ENCODE results near the gene PURB. TPM values are rescaled to one million over a fixed set of nuclear protein-coding genes. Genes with fewer than 3 reads are reported as not detected.
A peak's percentile ranks its signal among the peaks of the same experiment; 100 is the strongest.
"Not testable (repeated sequence)": the region's sequence is repeated elsewhere in the genome, so short reads cannot be mapped to it uniquely, and the experiment has no call there.

Gene PURB
- polyA plus RNA-seq, 12 donors, result 25.1 to 44.7 (median 36.1) TPM; not detected in 1

DNA sequence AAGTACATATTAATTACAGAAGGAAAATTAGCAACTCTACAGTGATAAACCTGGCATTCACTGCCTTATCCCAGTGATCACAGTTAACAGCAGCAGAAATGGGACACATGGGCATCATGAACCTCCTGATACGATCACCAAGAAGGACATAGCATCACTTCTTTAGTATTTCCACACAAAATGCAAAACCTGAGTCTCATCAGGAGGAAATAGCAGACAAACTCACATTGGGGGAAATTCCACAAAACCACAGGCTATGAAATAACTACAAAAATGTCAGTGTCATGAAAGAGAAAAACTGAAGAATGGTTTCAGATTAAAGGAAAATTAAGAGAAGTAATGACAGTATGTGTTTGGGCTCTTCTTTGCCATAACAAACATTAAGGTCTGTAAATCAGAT is 12.0 kb upstream of the PURB start:
- DNase-seq, result no peak

DNA sequence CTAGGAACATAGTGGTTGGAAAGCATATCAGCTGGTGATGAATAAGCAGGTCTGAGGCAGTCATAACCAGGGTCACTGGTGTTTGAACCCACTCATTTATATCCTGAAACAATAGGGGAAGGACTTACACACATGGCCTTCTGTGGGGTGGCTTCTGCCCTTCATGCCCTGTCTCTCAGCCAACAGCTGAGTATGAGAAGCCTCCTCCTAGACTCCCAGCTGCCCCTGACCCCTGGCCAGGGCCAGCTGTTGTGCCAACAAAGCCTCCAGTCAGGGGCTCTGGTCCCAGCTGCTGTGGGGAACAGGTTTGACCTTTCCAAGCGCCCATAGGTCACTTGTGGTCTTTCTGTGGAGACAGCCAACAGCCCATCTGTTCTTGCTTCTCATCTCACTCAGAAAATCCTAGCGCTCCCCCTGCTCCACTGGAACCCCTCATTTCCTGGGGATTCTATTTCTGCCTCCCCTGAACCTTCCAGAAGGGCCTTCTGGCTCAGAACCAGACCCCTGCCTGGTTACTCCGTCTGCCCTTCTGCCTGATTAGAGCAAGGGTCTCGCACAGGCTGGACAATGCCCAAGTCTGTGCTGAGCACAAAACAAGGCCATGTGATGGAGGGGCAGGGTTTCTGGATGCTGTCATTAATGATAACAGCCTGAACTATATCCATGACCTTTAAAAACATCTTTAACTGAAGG is 9.7 kb upstream of the PURB start:
- DNase-seq, result peak; percentile 52

DNA sequence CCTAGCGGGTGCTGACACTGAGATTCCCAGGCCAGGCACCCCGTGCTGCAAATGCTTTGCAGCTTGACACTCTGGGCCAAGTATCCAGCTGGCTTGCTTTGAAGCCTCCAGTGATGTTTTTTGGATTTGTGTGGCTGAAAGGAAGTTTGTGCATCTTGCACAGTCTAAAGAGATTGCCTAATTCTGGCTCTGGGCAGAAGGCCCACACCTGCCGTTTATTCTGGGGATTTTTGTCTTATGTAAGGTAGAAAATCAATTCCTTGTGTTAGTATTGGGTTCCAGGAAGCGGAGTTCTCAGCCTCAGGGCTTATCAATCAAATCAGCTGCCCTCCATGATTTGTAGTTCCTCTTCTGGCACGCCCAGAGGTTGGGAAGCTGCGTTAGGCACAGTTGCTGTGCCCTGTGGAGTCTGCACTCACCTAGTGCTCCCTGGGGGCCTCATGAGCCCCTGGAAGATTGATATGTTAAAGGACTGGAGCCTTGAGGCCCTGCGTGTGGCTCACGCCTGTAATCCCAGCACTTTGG is 8.4 kb upstream of the PURB start:
- DNase-seq, result no peak

DNA sequence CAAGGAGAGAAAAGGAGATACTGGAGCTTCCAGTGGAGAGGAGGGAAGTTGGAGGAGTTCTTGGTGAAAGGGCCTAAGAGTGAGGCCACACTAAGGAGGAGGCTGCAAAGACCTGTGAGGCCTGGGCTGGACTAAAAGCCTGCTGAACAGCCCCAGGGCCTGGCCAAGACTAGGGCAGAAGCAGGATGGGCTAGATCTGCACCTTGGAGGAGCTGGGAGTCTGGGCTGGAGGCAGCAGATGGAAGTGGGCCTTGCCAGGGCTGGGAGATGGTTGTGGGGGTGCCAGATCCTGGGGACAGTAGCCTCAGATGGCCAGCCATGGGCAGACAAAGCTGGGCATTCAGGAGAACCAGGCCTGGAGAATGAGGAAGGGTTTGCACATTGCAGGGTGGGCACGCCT is 6.5 kb upstream of the PURB start:
- no peak for DNase-seq

DNA sequence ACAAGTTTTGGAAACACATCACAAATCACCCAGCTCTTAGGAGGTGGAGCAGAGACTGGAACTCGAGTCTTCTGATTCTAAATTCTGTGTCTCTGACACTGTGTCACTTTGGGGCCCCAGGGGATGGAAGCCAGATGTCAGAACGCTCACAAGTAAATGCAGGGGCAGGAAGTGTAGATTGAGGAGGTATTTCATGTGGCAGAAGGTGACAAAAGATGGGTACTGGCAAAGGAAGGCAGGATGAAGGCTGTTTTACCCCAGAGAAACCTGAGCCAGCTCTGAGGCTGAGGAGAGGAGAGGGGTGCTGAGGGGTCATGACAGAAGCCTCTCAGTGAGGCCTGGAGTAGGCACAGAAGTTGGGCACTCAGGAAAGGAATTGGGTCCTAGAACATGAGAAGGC is 6.0 kb upstream of the PURB start:
- no peak for DNase-seq

DNA sequence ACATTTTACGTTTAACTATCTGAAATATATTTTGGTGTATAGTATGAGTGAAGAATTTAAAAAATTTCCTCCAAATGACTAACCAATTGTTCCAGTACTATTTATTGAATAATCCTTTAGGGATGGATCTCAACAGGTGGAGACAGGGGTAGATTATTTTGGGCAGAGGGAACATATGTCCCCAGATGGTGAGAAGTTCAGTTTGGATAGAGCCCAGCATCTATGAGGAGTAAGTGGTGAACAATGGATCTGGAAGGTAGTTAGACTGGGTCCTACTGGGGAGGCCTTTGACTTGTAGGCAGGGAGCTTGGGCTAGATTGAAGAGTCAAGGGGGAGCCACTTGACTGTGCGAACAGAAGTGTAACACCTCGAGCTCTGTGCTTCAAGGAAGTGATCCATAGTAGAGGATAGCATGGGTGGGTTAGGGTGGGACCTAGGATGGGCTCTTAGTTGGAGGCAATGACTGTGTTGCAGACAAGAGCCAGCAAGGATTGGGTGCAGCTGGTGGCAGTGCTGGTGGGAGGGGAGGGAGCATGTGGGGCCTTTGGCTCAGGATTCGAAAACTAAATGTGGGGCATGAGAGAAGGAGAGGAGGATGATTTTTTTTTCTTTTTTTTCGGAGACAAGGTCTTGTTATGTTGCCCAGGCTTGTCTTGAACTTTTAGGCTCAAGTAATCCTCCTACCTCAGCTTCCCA is 3.9 kb upstream of the PURB start:
- no peak for DNase-seq

DNA sequence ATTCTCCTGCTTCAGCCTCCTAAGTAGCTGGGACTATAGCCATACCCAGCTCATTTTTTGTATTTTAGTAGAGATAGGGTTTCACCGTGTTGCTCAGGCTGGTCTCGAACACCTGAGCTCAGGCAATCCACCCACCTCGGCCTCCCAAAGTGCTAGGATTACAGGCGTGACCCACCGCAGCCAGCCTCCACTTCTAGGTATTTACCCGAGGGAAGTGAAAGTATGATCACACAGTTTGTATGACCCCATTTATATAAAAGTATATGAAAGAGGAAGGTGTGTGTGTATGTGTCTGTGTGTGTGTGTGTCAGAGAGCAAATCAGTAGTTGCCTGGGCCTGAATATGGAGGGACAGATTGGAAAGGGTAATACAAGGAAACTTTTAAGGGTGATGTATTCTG is 2.0 kb upstream of the PURB start:
- no peak for DNase-seq

DNA sequence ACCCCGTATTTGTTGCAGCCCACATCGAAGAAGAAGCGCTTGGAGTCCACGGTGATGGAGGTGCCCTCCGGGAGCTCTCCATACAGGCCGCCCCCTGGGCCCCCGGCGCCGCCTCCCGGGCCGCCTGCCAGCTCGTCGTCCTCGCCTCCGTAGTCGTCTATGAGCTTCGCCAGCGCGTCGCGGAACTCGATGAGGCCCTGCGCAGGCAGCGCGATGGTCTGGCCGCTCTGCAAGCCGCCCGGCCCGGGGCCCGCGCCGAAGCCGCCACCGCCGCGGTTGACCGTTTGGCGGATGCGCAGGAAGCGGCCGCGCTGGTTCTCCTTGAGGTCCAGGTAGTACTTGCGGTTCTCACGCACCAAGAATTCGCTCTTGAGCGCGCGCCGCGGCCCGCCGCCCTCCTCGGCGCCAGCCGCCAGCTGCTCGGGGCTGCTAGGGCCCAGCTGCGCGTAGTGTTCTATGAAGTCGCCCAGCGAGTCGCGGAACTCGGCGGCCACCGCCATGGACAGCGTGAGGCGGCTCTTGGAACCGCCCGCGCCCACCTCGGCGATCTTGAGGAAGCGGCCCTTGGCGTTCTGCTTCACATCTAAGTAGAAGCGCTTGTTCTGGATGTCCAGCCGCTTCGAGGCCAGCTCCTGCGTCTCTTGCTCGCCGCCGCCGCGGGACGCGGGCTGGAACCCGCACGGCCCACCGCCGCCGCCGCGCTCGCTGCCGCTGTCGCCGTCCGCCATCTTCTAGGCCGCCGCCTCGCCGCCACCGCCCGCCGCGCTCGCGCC is 523 bp downstream of the PURB start:
- peak; percentile 52 for DNase-seq

DNA sequence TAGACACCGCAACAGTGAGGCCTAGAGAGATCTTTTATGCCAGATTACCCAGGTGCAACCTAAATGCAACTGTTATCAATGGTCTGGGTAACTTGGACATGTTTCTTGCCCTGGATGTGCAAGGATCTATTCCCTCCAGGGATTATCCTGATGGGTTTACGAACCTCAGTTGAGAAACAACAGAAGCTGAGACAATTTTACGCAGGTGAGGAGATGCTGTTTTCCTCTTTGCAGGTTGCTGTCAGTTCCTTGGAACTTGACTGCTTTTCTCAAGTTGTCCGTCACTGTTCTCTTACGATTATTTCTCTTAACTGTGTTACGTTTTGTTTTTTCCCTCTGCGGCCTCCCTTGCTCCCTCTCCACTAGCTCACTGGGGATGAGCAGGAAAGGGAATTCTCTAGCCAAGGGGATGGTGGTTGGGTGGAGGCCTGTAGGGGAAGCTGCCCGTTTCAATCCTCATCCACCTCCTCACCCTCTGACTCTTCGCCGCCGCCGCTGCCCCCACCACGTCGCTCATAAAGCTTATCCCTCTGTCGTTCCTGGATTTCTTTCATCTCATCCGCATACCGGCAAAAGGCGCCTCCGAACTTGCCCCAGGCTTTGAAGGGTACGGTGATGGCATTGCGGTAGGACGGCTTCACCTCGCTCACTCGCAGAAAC is 1.2 kb downstream of the PURB start:
- no peak for DNase-seq

DNA sequence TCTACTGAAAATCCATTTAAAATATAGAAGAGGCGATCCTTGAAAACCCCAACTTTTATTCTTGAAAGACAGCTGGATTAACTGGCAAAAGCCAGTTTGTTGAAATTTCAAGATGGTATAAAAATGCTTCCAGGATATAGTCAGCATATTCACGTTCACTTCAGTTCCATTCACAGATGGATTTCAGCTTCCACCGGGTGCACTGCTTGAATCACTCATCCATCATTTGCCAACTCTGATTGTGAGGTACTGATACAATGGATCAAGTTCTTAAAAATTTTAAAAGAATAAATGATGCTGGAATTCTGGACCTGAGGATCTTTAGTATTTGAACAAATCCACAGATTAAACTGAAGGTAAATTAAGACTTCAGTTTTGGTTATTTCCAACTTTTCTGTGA is 2.4 kb downstream of the PURB start:
- DNase-seq, result no peak

DNA sequence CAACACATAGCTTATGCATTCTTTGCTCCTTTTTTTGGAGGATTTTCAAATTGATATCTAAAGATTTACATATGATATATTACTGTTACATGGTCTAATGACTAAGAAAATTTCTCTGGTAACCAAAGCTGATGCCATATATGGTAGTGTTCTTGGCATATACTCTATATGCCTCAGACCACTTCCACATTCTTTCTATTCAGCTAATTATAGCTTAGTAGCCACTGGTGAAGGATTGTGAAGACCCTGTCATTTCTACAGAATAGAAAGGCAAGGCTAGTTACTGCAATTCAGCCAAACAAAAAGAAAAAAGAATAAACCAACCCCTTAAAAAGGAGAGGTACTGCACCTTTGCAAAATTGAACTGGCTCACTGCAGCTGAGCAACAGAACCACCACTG is 3.7 kb downstream of the PURB start:
- no peak for DNase-seq

DNA sequence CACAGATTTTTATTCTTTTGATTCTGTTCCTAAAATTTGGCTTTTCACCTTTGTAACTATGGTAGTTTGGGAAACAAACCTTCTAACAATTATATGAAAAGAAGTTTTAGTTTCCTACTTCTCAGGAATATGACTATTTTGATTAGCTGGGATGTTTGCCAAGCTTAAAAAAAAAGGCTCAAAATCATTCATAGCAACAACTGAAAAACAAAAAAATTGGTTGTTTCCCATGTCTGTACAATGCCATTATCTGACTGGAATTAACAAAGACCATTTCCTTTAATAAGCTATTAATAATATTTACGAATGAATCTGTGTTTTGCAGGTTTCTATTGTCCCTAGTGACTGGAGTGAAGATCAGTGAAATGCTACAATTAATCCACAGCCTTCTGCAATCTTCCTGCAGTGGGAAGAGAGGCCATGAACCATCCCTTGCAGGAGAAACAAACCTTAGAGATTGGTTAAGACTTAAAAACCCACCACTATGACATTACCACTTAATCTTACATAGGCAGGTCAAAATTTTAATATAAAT is 4.2 kb downstream of the PURB start:
- no peak for DNase-seq

DNA sequence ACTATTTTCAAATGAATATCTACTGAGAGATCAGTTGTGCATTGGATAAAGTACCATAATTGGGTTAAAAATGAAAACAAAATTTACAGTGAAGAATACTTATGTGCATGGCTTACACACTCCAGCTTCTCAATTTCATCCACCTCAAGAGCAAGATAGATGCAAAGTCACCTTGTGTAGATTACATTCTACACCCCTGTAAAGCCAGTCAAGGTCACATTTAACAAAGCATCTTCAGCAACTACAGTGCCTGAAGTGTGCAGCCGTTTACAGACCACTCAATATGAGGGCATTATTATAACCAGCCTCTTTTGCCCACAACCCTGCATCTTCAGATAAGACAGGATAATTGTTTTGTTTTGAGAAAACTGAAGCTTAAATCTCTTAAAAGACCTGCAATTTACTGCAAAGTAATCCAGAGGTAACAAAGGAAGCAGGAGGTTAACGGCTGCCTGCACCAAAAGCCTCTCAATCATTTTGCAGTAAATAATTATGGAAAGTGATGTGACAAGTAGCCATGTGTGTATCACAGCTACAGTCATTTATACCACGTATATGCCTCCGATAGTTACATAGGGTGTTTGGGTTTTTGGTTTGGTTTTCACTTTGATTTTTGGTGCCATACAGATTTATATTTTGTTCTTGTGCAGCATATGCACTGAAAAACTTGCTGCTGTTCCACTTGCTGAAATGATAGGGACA is 4.9 kb downstream of the PURB start:
- DNase-seq, result no peak

DNA sequence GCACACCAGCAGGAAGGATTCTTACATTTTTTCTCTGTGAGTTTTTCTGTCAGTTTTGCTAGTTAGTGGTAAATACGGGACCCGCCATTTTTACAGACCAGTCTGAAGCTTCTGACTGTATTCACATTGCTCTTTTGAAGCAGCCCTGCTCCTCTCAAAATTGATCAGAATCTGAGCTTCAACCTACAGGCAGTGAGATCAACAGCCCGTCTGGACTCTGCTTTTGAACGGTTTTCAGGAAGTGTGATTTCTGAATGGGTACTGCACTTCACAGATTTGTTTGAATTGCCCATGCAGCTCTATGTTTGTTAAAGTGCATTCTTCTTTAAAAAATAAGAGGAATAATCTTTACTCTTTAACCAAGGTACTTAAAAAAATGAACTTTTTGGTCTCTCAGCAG is 8.9 kb downstream of the PURB start:
- no peak for DNase-seq

DNA sequence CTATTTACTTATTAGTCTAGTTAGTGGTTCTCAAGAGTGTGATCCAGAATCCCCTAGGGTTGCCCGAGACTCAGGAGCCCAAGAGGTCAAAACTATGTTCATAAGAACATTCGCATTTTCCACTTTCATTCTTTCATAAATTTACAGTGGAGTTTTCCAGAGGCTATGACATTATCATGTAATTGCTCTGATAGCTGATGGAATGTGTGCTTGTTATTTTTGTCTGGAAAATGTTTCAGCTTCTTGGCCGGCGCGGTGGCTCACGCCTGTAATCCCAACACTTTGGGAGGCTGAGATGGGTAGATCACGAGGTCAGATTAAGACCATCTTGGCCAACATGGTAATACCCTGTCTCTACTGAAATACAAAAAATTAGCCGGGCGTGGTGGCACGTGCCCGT is 10.1 kb downstream of the PURB start:
- no peak for DNase-seq

DNA sequence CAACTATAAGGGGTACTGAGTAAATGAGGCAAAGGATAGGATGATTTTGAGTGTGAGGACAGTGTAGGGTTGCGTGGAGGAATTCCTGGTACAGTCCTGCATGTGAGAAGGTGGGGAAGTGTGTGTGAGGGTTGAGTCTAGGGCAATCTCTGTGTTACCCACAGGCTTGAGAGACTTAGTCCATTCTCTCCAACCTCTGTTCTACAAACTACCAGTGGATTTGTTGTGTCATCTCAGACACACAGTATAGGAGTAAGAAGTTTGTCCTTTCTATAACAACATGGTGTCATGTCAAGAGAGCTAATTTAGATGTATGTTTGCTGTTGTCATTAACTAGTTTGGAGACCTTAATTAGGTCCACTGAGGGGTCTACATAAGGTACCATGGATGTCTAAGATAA is 12.5 kb downstream of the PURB start:
- no peak for DNase-seq

DNA sequence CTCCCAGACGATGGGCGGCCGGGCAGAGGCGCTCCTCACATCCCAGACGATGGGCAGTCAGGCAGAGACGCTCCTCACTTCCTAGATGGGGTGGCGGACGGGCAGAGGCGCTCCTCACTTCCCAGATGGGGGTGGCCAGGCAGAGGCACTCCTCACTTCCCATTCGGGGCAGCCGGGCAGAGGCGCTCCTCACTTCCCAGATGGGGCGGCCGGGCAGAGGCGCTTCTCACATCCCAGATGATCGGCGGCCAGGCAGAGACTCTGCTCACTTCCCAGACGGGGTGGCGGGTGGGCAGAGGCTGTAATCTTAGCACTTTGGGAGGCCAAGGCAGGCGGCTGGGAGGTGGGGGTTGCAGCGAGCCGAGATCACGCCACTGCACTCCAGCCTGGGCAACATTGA is 13.4 kb downstream of the PURB start:
- DNase-seq, result not testable (repeated sequence)

DNA sequence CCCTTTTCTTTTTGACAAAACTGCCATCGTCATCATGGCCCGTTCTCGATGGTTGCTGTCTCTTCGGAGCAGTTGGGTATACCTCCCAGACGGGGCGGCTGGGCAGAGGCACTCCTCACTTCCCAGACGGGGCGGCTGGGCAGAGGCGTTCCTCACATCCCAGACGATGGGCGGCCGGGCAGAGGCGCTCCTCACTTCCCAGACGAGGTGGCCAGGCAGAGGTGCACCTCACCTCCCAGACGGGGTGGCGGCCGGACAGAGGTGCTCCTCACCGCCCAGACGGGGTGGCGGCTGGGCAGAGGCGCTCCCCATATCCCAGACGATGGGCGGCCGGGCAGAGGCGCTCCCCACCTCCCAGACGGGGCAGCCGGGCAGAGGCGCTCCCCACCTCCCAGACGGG is 14.6 kb downstream of the PURB start:
- DNase-seq, result not testable (repeated sequence)

DNA sequence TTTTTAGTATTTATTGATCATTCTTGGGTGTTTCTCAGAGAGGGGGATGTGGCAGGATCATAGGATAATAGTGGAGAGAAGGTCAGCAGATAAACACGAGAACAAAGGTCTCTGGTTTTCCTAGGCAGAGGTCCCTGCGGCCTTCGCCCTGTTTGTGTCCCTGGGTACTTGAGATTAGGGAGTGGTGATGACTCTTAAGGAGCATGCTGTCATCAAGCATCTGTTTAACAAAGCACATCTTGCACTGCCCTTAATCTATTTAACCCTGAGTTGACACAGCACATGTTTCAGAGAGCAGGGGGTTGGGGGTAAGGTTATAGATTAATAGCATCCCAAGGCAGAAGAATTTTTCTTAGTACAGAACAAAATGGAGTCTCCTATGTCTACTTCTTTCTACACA is 15.0 kb downstream of the PURB start:
- not testable (repeated sequence) for DNase-seq

DNA sequence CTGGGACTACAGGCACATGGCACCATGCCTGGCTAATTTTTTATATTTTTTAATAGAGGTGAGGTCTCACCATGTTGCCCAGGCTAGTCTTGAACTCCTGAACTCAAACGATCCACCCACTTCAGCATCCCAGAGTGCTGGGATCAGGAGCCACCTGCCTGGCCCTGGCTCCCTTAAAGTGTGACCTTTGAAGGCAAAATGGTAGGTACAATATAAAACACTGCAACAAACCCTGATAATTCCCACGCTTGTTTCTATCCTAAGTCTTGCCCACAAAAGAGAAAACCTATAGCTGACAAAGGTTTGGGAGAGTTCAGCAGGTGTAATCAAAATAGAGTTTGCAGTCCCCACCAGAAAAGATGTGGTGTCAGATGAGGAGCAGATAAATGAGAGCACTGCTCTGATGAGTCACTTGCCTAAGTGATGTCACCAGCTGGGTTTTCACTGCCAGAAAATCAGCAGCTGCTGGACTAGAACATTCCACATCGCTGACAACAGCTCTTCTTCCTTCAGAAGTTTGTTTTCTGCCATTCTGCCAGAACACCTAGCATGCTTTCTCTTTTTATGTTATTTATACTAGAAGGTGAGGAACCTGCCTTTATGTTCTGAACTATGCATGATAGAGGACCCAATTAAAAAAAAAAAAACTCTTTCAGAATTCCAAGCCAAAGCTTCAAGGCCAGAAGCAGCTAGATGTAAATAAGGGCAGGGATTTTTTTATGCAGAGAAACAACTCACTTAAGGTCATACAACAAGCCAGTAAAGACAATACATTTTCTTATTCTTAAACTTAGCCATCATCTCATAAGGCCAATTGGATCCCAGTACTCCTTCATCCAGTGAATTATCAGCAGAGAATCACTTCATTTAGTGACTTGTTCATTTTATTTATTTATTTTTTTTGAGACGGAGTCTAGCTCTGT is 18.0 kb downstream of the PURB start:
- peak; percentile 39 for DNase-seq

Data from muscle of arm (tissue), 12 donors.